Aorta (tissue), 5 donors: ENCODE data around the gene PCBD2. TPM values are rescaled to one million over a fixed set of nuclear protein-coding genes. Genes with fewer than 3 reads are reported as not detected.

ENCODE experiments used
- ATAC-seq: fragments of 200-7000 bp; cut with Tn5 transposase; one replicate; pipeline ENCODE4 v1.9.1; 2022; ENCODE audit warnings: moderate library complexity; ENCODE audit not compliant: low FRiP score
- DNase-seq, 2 donors: peaks; one replicate each; pipeline ENCODE4 v3.0.0-alpha.2; 2020
- H3K27ac ChIP-seq, 2 donors: one replicate each; pipeline ENCODE4 v1.5.1; 2013; ENCODE audit warnings: low read length in 2 of 2, mild to moderate bottlenecking in 2 of 2, moderate library complexity in 2 of 2, control low read depth in 1 of 2, inconsistent platforms in 1 of 2, low read depth in 1 of 2
- H3K27me3 ChIP-seq, 2 donors: one replicate each; pipeline ENCODE4 v1.6.1; 2013; ENCODE audit warnings: control low read depth in 1 of 2, low read length in 1 of 2, mild to moderate bottlenecking in 1 of 2, moderate library complexity in 1 of 2; ENCODE audit not compliant: insufficient read depth in 2 of 2, control insufficient read depth in 1 of 2
- H3K36me3 ChIP-seq, 2 donors: one replicate each; pipeline ENCODE4 v1.6.1; 2013; ENCODE audit warnings: control low read depth in 1 of 2, low read length in 1 of 2, mild to moderate bottlenecking in 1 of 2; ENCODE audit not compliant: insufficient read depth in 2 of 2, control insufficient read depth in 1 of 2
- H3K4me1 ChIP-seq, 2 donors: one replicate each; pipeline ENCODE4 v1.6.1; 2013; ENCODE audit warnings: low read length in 2 of 2, control low read depth in 1 of 2, mild to moderate bottlenecking in 1 of 2, moderate library complexity in 1 of 2; ENCODE audit not compliant: insufficient read depth in 2 of 2, control insufficient read depth in 1 of 2
- H3K4me3 ChIP-seq, 2 donors: one replicate each; pipeline ENCODE4 v1.5.1; 2013; ENCODE audit warnings: low read length in 2 of 2, control low read depth in 1 of 2, mild to moderate bottlenecking in 1 of 2
- H3K9me3 ChIP-seq: one replicate; pipeline ENCODE4 v1.6.1; 2013; ENCODE audit warnings: mild to moderate bottlenecking, low read length; ENCODE audit not compliant: control insufficient read depth
- WGBS, 2 donors: extraction: QIAGEN DNeasy Blood & Tissue Kit; methylation state at CpG; one replicate each; pipeline ENCODE4 v1.1.7; 2013; 5-methylcytosine and 5-hydroxymethylcytosine counted together
- intact Hi-C, 2 donors: fragments of 100-400 bp; cut with DNase I; formaldehyde crosslinking; loops; one replicate each; pipeline versions ENCODE4 v1.14.2 to v1.15.0; 2022
- microRNA-seq, 2 donors: library from miRNA; unstranded; fragments of <30 nt; microRNA quantifications; one replicate each; pipeline ENCODE4 v1.2.0, GENCODE V29; 2020
- polyA plus RNA-seq, 2 donors: library from polyadenylated mRNA; stranded (reverse); fragments of 200-250 nt; gene quantifications; one replicate each; pipeline ENCODE4 v1.2.3, GENCODE V29; 2013
- total RNA-seq, 2 donors: library from RNA; stranded (reverse); fragmentation: NEBNext Ultra II Directional; extraction: Animal tissue kit (Norgen Biotek cat#: 25700); gene quantifications; one replicate each; pipeline ENCODE4 v1.2.1, GENCODE V29; 2021
- donor health status: healthy with polysubstance abuse.
- donor health status: Bipolar disorder and iron deficiency.
- donor health status: DM: no; HTN: no; CAD: no.
- donor health status: DM: no; HTN: no; CAD: no.
- donor health status: DM: yes; HTN: yes; CAD: no.

The PCBD2 gene
- total and polyA plus RNA-seq, 4 donors: 2.8 to 9.2 (median 5.2) TPM

DNA sequence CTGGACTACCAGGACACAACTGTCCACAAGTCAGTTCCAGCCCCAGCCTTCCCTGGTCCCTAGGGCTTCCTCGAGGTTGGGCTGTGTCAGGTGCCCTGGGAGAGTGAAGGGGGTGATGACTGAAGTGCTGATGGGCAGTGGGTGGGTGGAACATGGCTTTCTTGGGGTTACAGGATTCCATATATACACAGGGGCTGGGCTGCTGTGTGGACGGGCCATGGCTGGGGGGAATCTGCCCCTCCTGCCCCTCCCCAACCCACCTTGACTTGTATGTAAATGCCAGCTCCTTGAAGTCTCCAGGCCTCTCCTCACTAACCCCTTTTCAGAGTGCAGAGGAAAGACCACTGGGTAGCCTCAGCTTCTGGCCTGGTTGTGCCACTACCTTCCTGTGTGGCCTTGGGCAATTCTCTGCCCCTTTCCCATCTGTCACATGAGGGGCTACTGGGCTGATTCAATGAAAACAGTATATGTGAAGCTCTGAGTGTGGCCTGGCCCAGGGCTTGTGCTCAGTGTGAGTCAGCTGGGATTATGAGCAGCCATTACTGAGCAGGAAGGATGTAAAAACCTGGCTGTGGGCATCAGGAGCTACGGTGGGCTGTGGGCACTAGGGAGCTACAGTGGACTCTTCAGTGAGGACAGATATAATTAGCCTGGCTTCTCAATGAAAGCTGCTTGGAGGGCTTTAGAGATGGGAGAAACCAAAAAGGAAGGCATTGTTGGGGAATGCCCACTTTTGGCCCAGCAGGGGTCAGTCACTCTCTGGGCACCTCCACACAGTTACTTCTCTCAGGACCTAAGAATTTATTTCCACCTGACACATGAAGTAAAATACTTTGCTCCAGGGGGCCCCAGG, 105.8 kb downstream of the PCBD2 start:
- H3K27me3 ChIP-seq: no peaks in the 10 kb centered on the region
- 92 to 96% methylated on average over 3 of the region's 3 CpGs for WGBS, 2 donors
- no peak for ATAC-seq
- H3K27ac ChIP-seq: no peak overlapping the region
- no peaks in the 10 kb centered on the region for H3K9me3 ChIP-seq
- DNase-seq: peak in 1 of 2 donors; percentile 22
- H3K4me1 ChIP-seq: peaks cover 0 to 8% of the 10 kb centered on the region in 2 donors
- H3K36me3 ChIP-seq: no peaks in the 10 kb centered on the region
- intact Hi-C loops: loop anchor here in 1 of 2 donors (10.0 kb wide), 1 partner anchor 184 kb away; no protein-coding TSS in a partner anchor
- no peak overlapping the region for H3K4me3 ChIP-seq

DNA sequence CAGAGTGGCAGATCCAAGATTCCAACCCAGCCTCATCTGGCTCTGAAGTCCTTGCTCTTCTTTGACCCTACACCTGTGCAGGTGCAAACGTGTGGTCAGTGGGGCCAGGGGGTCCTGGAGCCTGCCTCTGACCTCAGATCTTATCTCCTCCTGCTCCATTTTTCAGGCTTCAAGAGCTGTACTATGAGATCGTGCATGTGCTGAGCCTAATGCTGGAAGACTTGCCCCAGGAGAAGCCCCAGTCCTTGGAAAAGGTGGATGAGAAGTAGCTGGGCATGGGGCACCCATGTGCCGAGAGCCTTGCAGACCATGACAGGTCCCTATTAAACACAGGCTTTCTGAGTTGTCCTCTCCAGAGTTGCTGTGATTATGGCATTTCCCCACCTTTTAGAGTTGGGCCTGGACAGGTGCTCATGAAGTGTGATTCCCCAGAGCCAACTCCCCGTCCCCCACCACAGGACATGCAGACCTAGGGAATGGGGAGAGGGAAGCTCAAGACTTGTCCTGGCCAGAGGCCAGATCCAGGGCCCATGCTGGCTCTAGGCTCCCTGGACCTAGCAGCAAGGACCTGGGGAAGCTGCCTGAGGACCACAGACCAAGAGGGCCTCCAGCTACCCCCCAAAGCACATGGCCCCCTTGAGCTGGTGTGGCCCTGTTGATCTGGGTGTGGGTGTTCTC, 106.6 kb downstream of the PCBD2 start:
- no peak for ATAC-seq
- peak in 1 of 2 donors; percentile 55 for DNase-seq
- peaks cover 0 to 8% of the 10 kb centered on the region in 2 donors for H3K4me1 ChIP-seq
- H3K36me3 ChIP-seq: no peaks in the 10 kb centered on the region
- no peaks in the 10 kb centered on the region for H3K9me3 ChIP-seq
- no peaks in the 10 kb centered on the region for H3K27me3 ChIP-seq
- no peak overlapping the region for H3K4me3 ChIP-seq
- intact Hi-C loops: loop anchor here in 1 of 2 donors (10.0 kb wide), 1 partner anchor 183 kb away; no protein-coding TSS in a partner anchor
- H3K27ac ChIP-seq: no peak overlapping the region
- WGBS, 2 donors: 93 to 97% methylated on average over 4 of the region's 4 CpGs

GRCh38 chr5:135012033-135012588, 107.2 kb downstream of the PCBD2 start:
- intact Hi-C loops: loop anchor here in 1 of 2 donors (10.0 kb wide), 1 partner anchor 183 kb away; no protein-coding TSS in a partner anchor
- Histone ChIP-seq H3K4me1 (peaks cover 0 to 8% of the 10 kb centered on the region in 2 donors), H3K9me3 (no peaks in the 10 kb centered on the region), H3K36me3 (no peaks in the 10 kb centered on the region), H3K27ac (no peak overlapping the region), H3K27me3 (no peaks in the 10 kb centered on the region), H3K4me3 (no peak overlapping the region)
- no peak for ATAC-seq
- 89 to 93% methylated on average over 2 of the region's 2 CpGs for WGBS, 2 donors
- DNase-seq: peak in 1 of 2 donors; percentile 52

Small RNA genes within 50 kb of the gene (microRNA-seq; reads per million reads assigned to microRNA genes)
- gene MIR4461: 0 reads per million in 2 donors

Other genes with a start within 250 kb of the PCBD2 start
- 10 to 100 TPM; 31.2 to 33.1 TPM for gene CAMLG, start 166.6 kb upstream of the PCBD2 start, total RNA-seq
- 10 to 100 TPM; 67.5 to 95.9 TPM for gene CAMLG, start 166.6 kb upstream of the PCBD2 start, polyA plus RNA-seq
- 10 to 100 TPM; 52.2 to 53.7 TPM for gene DDX46, start 146.4 kb upstream of the PCBD2 start, total RNA-seq
- 10 to 100 TPM; 18.3 to 29.0 TPM for gene DDX46, start 146.4 kb upstream of the PCBD2 start, polyA plus RNA-seq
- gene C5orf24, start 59.2 kb upstream of the PCBD2 start, total RNA-seq: 10 to 100 TPM; 59.0 to 71.4 TPM
- gene C5orf24, start 59.2 kb upstream of the PCBD2 start, polyA plus RNA-seq: 10 to 100 TPM; 32.6 to 33.3 TPM
- 10 to 100 TPM; 79.2 to 79.6 TPM for gene TXNDC15, start 30.8 kb upstream of the PCBD2 start, total RNA-seq
- gene TXNDC15, start 30.8 kb upstream of the PCBD2 start, polyA plus RNA-seq: 100 to 1,000 TPM in 1 of 2 donors, 10 to 100 TPM in 1; 67.7 to 122 TPM
- gene CATSPER3, start 62.8 kb downstream of the PCBD2 start, total RNA-seq: under 1 TPM; 0.29 to 0.63 TPM
- gene CATSPER3, start 62.8 kb downstream of the PCBD2 start, polyA plus RNA-seq: 1 to 10 TPM in 1 of 2 donors, under 1 TPM in 1; 0.63 to 1.3 TPM
- gene PITX1, start 129.1 kb downstream of the PCBD2 start, total RNA-seq: under 1 TPM in 1 of 2 donors, not detected in 1; 0.39 TPM
- gene PITX1, start 129.1 kb downstream of the PCBD2 start, polyA plus RNA-seq: 1 to 10 TPM in 1 of 2 donors, under 1 TPM in 1; 0.49 to 2.3 TPM